Vagina (tissue), 2 donors: ENCODE results near the gene C2orf81.

Source experiments
- POLR2A ChIP-seq, 2 donors: fragments of 450-650 bp; IDR thresholded peaks; one replicate each; pipeline ENCODE4 v1.6.1; 2017; ENCODE audit warnings: antibody characterized with exemption in 2 of 2, mild to moderate bottlenecking in 2 of 2, moderate library complexity in 2 of 2
- POLR2AphosphoS5 ChIP-seq, 2 donors: sonication (generic); formaldehyde crosslinking; IDR thresholded peaks; one replicate each; pipeline ENCODE4 v1.9.0; 2017; ENCODE audit warnings: antibody characterized with exemption in 2 of 2, mild to moderate bottlenecking in 2 of 2, low read depth in 1 of 2; ENCODE audit not compliant: insufficient read depth in 1 of 2
- TF ChIP-seq, protein P1 (sequence below), 3 experiments: fragments of 450-650 bp in 2 of 3; fragments of 200-600 bp in 1 of 3; sonication (generic) in 1 of 3; IDR thresholded peaks; one replicate each; pipeline ENCODE4 v1.5.1; 2017 to 2019; ENCODE audit warnings: antibody characterized with exemption in 3 of 3, mild to moderate bottlenecking in 2 of 3, moderate library complexity in 2 of 3

- TF ChIP-seq, protein P1, sequence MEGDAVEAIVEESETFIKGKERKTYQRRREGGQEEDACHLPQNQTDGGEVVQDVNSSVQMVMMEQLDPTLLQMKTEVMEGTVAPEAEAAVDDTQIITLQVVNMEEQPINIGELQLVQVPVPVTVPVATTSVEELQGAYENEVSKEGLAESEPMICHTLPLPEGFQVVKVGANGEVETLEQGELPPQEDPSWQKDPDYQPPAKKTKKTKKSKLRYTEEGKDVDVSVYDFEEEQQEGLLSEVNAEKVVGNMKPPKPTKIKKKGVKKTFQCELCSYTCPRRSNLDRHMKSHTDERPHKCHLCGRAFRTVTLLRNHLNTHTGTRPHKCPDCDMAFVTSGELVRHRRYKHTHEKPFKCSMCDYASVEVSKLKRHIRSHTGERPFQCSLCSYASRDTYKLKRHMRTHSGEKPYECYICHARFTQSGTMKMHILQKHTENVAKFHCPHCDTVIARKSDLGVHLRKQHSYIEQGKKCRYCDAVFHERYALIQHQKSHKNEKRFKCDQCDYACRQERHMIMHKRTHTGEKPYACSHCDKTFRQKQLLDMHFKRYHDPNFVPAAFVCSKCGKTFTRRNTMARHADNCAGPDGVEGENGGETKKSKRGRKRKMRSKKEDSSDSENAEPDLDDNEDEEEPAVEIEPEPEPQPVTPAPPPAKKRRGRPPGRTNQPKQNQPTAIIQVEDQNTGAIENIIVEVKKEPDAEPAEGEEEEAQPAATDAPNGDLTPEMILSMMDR (IDR thresholded peaks at IDR 0.05): no peak
- TF ChIP-seq POLR2A (IDR thresholded peaks at IDR 0.05) (no peak), POLR2AphosphoS5 (IDR thresholded peaks at IDR 0.05; ENCODE audit: insufficient read depth in 1 of 2, low read depth in 1 of 2) (no peak)
Measured at GRCh38 chr2:74447230-74447999, 26.0 kb upstream of the C2orf81 start.
